GM21526 (cell line): ENCODE measurements around the gene MSRB1.

Source experiments
- ATAC-seq: cut with Tn5 transposase; IDR thresholded peaks from one replicate; pipeline ENCODE4 v1.9.1; 2021; ENCODE audit warnings: moderate library complexity; ENCODE audit not compliant: unreplicated experiment, low FRiP score

Gene MSRB1

DNA sequence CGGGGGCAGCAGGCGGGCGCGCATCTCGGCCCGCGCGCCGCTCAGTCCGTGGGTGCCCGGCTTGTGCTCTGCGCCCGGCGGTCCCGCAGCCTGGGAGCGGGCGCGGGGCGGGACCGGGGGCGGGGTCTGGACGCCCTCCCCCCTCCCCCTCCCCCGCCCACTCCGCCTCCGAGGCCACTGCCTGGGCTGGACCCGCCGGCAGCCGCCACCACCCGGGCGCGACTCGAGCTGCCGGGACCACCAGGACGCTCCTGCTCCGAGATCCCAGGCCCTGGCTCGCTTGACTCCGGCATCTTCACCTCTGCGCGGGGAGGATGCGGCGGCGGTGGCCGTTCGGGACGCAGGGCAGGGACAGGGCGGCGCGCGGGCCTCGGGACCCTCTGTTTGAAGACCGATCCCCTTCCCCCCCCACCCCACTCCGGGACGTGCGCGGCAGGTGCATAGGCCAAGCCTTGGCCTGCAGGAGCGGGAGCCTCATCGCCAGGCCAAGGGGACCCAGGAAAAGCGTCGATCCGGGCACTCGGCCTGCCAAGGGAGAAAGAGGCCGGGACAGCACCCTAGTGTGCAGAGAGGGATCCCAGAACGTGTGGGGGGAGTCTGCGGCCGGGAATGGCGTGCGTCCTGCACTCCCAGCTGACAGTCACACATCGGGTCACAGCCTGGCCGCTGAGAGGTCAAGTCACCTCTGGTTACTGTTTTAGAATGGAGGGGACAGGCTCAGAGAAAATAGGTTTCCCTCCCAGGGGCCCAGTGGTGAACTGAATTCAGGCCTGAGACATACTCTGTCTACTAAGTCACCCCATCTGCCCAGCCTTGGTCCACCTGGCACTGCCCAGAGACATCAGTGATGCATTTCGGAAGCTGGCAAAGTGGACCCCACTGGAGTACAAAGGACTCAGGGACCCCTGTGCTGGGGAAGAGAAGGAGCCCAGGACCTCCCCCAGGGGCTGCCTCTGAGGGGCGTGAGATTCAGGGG lies 24.4 kb downstream of the MSRB1 start, which contains the start of gene HS3ST6:
Gene HS3ST6, minus strand, starts transcription at position 65 of the 976 bp plus-strand sequence. CDS start 92 bp downstream, outside the sequence.
- no peak for ATAC-seq

GRCh38 chr16:1917665-1918350 lies 25.2 kb downstream of the MSRB1 start:
- no peak for ATAC-seq

- ATAC-seq: no peak
These were observed 25.8 kb downstream of the MSRB1 start for GRCh38 chr16:1917056-1917664.

GRCh38 chr16:1916640-1916990 lies 26.4 kb downstream of the MSRB1 start:
- no peak for ATAC-seq

DNA sequence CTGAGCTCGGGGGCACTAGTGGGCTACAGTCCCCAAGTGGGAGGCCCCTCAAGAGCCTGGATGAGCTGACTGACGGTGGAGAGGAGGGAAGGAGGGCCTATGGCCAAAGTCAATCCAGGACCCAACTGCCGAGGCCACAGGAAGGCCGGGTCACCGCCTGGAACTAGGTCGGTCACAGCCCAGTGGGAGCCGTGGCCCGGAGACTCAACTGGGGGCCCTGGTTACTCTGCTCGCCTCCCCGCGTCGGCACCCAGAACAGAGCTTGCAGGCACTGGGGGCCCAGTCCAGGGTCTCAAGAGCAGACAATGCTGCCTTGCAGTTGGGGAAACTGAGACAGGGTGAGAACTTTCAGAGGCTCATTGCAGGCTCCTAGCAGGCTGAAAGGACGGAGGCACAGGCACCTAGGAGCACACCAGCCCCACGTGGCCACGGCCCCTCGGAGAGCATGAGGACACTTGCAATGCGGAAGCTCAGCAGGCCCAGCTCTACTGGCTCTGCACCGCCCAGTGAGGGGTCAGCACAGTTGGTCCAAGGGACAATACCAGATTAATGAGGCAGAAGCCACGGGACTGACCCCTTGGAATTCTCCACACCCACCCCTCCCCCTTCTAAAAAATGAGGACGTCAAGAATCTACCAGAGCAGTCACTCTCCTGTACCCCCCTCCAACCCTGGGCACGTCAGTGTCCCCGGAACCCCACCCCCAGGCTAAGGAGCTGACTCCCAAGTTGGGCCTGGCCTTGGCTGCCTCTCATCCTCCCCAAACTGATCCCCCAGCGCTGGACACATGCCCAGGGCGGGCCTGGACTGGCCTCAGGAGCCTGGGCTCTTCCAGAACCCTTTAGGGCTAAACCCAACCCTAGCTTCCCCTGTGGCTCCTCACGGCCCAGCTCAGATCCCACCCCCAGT lies 27.0 kb downstream of the MSRB1 start:
- no peak for ATAC-seq

GRCh38 chr16:1914988-1915387 lies 28.0 kb downstream of the MSRB1 start:
- no peak for ATAC-seq

DNA sequence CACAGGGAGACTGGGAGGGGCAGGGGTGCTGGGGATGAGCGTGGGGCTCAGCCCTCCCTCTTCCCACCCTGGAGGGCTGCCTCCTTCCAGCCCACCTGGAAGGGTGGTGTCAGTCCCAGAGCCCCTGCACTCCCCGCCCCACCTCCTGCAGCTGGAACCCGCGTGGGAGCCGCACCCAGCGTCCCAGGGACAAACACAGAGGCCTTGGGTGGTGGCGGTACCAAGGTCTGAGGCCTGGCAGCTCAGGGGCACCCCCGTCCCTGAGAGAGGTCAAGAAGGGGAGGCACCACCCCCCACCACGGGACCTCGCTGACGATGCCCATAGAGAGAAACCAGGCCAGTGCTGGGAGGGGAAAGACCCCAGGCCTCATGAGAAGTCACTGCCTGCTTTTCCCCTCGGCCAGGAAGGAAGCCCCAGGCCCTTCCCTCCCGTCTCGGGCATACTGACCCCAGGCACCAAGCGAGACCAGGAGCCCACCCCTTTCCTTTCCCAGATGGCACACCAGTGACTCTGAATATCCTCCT lies 28.9 kb downstream of the MSRB1 start:
- ATAC-seq: no peak

DNA sequence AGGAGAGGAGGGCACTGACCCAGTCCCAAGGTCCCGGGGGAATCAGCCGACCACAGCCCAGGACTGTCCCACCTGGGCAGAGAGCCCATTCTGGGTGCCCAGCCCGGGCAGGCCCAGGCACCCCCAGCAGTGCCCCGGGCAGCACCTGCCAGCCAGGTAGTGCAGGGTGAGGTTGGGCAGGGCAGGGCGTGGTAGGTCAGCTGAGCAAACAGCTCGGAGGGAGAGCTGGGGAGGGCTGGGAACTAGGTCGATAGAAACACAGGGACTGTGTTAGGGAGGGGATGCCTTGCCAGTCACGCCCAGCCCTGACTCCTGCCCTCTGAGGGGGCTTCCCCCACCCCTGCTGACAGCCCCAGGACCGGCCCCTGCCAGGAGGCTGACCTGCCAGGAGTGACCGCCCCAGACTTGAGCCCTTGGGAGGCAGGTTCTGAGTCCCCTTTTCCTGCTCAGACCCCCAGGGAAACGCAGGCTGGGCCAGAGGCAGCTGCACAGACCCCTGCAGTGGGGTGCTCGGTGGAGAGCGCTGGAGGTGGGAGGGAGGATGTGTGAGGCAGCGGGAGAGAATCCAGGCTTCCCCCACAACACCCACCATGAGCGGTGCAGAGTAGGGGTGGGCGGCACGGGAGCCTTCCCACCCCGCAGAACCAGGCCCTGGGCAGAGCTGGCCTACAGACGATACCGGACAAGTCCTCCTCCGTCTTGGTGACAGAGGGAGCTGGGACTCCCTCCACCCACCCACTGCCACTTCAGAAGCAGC lies 29.5 kb downstream of the MSRB1 start:
- no peak for ATAC-seq

GRCh38 chr16:1912215-1912543 lies 30.8 kb downstream of the MSRB1 start:
- no peak for ATAC-seq

DNA sequence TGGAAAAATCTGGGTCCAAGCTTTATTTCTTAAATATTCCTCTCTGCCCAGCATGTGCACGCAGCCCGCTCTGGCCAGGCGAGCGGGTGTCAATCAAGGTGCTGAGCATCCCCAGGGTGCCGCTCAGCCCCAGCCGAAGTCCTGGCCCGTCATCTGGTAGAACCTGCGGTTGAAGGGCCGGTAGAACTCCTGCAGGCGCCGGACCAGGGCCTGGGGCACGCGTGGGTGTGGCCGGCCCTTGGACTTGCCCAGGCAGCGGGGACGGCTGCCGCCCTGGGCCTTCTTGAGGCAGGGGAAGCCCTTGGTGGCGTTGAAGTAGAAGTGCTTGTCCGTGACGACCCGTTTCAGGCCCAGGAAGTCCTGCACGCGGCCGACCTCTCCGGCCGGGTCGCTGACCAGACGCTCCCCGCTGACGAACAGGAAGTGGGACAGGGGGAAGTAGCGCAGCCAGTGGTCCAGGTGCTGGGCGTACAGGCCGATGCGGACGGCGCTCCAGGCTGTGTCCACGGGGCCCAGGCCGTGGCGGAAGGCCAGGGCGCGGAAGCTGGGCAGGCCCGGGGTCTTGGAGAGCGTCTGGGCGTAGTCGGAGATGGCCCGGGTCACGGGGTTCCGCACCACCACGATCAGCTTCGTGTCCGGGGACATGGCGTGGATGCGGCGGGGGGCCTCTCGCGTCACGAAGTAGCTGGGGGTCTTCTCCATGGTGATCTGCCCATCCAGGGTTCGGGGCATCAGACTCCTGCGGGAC lies 31.4 kb downstream of the MSRB1 start:
- no peak for ATAC-seq

DNA sequence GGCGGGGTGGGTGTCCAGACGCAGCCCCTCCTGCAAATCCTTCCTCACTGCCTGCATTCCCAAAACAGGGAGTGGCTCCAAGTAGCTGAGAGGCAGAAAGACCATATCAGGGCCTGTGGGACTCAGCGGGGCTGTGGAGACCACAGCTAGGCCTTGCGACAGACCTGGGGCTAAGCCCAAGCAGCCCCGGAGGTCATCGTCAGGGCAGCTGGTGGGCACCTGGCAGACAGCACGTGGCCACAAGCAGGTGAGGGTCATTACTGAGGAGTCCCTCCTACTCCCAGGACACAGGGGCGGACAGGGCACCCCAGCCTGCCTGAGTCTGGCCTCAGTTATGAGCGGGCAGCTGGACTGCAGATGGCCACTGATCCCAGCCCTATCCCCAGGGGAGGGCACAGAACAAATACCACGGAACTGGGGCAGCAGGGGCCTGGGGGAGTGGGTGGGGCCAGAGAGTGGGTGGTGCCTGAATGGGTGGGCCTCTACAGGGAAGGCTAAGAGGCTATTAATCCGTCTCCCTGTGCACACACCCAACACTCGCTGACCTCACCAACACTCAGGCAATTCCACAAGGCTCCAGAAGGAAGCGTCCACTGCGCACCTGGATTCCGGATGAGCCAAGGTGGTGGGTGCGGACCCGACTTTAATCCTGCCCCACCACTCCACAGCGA lies 33.3 kb downstream of the MSRB1 start:
- ATAC-seq: no peak

DNA sequence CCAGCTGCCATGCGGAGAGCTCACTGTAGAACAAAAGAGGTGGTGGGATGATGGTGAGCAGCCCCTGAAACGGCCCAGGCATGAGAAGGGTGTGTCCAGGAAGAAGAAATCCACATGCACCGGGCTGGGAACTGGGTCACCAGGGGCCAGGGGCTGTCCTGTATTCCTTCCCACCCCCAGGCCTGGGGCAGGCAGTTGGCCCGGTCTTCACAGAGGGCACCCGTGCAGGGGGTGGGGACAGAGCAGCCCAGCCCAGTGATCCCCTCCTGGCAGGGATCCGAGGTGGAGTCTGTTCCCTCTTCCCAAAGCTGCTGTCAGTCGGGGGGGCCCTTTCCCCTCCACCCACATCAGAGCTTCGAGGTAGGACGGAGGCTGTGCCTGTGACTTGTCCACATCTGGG lies 34.0 kb downstream of the MSRB1 start:
- ATAC-seq: no peak

DNA sequence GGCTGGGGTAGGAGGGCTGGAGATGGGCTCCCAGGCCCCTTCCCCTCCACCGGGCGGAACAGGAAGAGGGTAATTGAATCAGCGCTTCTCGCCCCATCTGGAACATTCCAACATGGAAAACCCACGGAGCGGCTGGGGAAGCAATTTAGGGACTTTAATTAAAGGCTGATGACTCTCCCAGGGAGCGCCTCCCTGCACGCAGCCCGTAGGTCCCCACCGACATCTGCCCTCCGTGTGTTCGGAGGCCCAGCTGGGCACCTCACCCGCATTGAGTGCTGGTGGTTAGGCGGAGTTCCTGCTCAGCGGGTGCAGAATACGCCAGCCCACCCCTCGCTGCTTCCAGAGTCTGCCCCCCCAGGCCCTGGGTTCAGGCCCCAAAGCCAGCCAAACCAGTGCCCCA lies 34.8 kb downstream of the MSRB1 start:
- ATAC-seq: no peak

GRCh38 chr16:1907226-1907860 lies 35.7 kb downstream of the MSRB1 start:
- ATAC-seq: no peak

GRCh38 chr16:1906846-1907165 lies 36.2 kb downstream of the MSRB1 start:
- no peak for ATAC-seq

- ATAC-seq: no peak
These were observed 36.7 kb downstream of the MSRB1 start for GRCh38 chr16:1906055-1906845.
